HG02571 (cell line): ENCODE results near the gene DNM1.
"Not testable (repeated sequence)": the region's sequence is repeated elsewhere in the genome, so short reads cannot be mapped to it uniquely, and the experiment has no call there.

Experiments
- ATAC-seq: cut with Tn5 transposase; IDR thresholded peaks from one replicate; pipeline ENCODE4 v1.9.1; 2021; ENCODE audit warnings: mild to moderate bottlenecking, moderate library complexity; ENCODE audit not compliant: unreplicated experiment

DNM1 gene

GRCh38 chr9:128222880-128223670, 19.9 kb downstream of the DNM1 start:
- no peak for ATAC-seq

DNA sequence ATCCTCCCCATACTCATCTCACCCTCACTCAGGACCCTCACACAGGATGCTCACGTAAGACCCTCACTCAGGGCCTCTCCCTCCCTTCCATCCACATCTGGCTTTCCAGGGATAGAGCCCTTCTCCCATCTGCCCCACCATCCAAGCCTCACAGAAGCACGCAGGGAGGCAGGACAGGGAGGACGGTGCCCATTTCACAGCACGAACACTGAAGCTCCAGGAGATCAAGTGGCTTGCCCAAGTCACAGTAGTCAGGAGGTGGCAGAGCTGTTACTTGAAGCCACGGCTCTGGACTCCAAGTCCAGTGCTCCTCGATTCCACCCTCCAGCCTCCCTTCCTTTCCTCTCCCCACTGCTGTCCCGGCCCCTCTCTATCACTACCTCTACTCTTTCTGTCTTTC, 21.7 kb downstream of the DNM1 start:
- ATAC-seq = no peak

DNA sequence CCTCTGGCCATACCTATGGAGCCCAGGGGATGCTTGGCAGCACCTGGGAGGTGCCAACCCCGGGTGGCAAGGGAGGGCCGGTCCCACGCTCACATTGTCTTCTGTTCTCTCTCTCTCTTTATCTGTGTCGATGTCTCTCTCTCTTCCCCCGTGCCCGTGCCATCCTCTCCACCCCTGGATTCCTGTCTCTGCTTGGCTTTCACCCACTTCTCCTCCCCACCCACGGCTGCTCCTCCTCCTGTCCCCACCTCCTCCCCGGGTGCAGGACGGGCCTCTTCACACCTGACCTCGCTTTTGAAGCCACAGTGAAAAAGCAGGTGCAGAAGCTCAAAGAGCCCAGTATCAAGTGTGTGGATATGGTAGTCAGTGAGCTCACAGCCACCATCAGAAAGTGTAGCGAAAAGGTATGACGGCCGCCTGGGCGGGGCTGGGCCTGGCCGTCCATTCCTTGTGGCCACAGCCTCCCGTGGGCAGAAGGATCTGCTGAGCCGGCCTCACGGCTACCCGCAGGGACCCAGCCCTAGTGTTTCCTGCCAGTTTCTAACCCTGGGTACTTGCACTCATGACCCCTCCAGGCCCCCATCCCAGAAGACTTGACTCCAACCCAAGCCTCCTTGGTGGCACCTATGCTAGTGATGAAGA, 22.7 kb downstream of the DNM1 start:
- no peak for ATAC-seq

DNA sequence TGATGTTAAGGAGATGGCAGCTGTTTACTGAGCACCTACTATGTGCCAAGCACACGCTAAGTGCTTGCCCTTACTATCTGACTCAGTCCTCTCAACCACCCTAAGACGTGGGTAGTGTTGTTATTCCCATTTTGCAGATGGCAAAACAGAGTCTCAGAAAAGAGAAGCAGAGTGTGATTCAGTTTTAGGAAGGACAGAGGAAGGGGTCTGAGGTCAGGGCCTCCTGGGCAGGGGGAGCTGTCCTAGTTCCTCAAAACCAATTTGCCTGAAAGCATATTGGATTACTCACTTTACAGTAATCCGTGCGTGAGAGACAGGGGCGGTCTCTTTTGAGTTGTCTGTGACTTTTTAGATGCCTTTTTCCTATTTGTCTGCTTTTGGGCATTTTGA, 23.2 kb downstream of the DNM1 start:
- ATAC-seq = no peak

DNA sequence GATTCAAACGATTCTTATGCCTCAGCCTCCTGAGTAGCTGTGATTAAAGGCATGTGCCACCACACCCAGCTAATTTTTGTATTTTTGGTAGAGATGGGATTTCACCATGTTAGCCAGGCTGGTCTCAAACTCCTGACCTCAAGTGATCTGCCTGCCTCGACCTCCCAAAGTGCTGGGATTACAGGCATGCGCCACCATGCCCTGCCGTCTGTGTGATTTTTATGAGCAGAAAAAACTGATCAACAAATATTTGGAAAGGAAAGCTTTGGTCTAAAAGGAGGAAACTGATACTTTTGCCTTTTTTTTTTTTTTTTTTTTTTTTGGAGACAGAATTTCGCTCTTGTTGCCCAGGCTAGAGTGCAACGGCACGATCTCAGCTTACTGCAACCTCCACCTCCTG, 27.7 kb downstream of the DNM1 start:
- ATAC-seq = not testable (repeated sequence)

DNA sequence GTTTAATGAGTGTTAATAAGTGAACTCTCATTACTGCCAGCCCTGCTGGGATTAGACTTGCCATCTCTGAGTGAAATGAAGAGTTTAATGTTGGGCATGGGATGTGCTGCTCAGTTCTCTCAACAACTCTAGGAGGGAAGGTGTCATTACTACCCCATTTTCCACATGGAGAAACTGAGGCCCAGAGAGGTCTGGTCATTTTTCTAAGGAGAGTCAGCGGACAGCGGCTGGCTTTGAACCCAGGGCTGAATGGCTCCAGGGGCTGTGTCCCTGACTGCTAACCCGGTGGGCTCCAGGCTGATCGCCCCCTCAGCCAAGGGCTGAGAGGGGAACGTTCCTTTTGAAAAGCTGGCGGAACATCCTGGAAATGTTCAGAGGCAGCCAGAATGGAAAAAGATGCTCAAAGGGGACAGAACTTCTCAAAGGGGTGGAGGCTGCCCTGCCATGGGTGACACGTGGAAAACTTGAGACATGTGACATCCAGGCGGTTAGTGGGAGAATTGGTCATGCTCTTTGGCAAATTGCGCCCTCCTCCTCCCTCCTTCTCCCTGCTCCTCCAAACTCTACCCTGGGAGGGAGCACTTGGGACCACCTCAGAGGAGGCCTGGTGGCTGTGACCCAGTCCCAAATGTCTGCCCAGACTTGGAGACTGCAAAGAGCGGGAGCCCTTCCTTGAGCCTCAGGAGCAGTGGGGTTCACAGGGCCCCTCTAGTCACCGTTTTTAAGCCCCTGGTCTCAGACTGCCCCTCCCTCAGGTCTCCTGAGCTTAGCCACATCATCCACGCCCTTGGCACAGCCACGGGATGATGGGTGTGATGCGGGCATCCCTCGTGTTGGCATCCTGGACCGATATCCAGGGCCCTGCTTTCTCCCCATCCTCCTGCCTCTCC, 28.7 kb downstream of the DNM1 start:
- no peak for ATAC-seq

DNA sequence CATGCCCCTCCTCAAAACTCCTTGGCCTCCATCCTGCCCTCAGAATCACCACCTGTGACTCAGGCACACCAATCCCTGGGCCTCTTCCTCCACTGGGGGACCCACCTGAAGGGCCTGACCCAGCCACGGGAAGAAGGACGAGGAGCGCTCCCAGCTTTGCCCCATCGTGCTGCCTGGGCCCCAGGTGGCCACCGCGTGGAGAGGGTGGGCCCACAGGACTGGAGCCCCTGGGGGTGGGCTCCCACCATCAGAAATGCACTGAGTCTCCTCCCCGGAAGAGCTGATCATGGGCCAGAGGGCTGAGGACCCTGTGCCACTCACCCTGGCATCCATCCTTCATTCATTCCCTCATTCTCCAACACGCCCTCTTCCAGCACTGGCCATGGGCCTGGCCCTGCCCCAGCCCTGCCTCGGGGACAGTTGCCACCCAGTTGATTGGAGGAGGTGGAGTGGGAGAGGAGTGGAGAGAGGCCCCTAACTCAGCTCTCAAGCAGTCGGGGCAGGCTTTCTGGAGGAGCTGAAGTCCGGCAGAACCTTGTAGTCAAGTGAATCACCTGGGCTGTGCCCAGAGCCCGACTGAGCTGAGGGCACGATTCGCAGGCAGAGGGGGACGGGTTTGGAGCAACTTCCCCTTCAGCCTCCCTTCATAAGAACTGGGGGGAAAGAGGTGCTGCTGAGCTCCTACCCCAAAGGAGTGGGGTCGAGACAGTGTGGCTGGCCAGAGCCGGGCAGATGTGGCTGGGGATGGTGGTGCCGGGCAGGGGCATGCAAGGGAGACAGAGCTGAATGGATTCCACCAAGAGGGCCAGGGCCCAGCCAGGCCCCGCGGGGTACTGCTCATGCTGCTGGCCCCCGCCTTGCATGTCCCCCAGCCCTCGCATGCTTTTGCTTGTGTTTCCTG, 29.6 kb downstream of the DNM1 start:
- ATAC-seq = no peak

- no peak for ATAC-seq
Observed at GRCh38 chr9:128233817-128234406, 30.7 kb downstream of the DNM1 start.

DNA sequence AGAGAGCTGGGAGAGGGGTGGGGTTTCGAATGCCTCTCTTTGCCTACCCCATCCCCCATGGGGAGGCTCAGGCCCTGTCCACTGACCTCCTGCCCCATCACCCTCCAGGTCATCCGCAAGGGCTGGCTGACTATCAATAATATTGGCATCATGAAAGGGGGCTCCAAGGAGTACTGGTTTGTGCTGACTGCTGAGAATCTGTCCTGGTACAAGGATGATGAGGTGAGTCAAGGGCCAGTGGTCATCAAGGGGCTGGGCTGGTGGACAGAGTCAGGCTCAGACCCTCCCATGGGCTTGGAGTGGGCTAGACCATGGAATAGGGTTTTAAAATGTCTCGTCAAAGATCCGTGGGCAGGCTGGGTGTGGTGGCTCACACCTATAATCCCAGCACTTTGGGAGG, 38.9 kb downstream of the DNM1 start:
- no peak for ATAC-seq

DNA sequence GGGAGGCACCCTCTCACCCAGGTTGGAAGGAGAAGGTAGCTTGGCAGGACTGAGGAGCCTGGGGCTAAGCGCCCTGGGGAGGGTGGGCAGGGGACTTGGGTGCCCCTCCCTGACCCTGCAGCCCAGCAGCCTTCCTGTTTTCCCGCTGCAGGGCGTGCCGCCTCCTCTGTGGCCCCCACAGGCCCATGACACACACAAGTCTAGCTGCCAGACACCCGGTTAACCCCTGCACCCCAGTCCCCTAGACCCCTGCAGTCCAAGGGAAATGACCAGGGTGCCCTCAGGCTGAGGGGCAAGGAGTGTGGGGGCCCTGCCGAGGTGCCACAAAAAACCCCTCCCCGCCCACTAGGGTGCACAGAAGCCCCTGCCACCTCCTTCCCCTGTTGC, 39.6 kb downstream of the DNM1 start:
- ATAC-seq = no peak

GRCh38 chr9:128243215-128244018, 40.2 kb downstream of the DNM1 start:
- ATAC-seq = no peak

DNA sequence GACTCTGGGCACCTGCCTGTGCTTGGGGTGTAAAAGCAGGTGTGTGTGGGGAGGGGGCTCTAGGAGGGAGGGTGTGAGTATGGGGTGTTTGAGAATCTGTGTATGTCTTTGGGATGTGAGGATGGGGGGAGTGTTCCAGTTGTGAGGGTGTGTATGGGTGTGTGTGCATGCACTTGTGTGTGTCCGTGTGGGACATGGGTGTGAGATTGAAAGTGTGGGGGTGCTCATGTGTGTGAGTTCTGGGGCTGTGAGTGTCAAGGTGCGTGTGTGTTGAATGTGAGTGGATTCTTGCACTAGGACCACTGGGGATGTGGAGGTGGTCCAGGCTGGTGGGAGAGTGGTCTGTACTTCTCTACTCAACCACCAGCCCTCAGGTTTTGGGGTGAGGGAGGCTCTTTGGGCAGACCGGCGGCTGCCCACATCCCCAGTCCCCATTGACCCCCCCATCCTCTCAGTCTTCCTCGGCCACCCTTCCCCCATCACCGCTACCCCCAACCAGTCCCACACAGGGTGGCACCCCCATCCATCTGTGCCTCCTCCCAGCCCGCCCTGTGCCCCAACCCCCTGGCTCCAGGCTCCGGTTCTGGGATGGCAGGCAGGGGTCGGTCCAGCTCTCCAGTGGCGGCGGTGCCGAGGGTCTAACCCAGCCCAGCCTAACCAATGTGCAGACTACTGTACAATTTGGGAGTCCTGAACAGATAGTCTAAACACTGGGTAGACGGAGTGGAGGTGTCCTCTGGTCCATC, 41.1 kb downstream of the DNM1 start:
- no peak for ATAC-seq

DNA sequence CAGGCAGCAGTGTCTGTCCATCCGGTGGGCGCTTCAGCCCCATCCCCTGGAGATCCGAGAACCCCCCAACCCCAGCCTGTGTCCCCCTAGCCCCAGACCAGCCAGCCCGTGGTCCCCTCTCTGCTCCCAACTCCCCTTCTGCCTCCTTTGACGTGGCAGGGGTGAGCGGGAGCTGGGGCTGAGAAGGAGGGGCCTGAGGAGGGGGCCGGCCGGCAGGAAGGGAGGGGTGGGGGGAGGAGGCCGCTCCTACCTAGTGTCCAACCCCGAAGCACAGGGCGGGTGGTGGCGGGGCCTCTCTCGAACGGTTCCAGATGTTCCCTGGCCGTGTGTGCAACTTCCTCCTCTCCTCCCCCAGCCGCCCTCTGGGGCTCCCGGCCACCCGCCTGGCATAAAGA, 41.7 kb downstream of the DNM1 start:
- ATAC-seq = no peak

GRCh38 chr9:128245421-128246151, 42.4 kb downstream of the DNM1 start:
- no peak for ATAC-seq

DNA sequence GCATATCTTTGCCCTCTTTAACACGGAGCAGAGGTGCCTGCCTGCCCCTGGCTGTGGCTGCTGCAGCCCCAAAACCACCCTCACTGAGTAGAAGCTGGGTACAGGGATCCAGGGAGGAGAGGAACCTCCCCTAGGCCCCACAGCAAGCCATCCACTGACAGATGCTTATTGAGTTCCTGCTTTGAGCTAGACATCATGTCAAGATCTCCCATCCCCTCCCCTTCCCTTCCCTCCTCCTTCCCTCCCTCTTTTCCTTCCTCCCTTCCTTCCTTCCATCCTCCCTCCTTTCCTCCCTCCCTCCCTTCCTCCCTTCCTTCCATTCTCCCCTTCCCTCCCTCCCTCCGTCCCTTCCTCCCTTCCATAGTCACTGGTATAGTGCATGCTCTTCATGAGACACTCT, 43.3 kb downstream of the DNM1 start:
- ATAC-seq = no peak

DNA sequence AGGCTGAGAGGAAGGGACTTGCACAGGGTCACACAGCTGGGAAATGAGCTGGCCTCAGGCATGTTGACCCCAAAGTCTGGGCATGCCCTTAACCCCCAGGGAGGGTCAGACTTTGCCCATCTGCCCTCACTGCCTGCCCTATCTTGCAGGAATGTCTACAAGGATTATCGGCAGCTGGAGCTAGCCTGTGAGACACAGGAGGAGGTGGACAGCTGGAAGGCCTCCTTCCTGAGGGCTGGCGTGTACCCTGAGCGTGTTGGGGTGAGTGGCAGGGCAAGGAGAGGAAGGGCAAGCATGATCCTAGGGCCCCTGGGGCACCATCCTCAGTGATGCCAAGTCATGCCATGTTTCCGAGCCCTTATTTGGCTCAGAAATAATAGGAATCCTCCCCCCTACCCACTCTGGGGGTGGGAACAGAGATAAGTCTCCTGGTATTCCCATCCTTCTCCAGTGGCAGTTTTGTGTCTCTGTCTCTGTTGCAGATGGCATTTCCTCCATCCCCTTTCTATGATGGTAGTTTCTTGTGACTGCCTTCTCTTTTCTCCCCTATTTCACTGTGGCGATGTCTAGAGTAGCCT, 44.1 kb downstream of the DNM1 start:
- ATAC-seq = no peak

DNA sequence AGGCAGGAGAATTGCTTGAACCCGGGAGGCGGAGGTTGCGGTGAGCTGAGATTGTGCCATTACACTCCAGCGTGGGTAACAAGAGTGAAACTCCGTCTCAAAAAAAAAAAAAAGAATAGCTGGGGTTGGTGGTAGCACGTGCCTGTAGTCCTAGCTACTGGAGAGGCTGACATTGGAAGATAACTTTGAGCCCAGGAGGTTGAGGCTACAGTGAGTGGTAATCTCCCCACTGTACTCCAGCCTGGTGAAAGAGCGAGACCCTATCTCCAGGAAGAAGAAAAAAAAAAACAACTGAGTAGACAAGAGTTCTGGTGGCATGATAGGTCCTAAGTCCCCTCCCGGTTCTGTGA, 46.4 kb downstream of the DNM1 start:
- ATAC-seq = no peak
